ENCODE results near the gene ISCA2. TPM values are rescaled to one million over a fixed set of nuclear protein-coding genes. Genes with fewer than 3 reads are reported as not detected.
A peak's percentile ranks its signal among the peaks of the same experiment; 100 is the strongest.

ISCA2 gene
- total and polyA plus RNA-seq, 9 of the 15 experiments (the other 6 are each of a cell fraction or from before 2014, with no cell fraction given) = 5.0 to 36.7 (median 18.1) TPM

- ChIA-PET CTCF (ENCODE audit: low intra/inter-chr PET ratio) (no interaction called here), POLR2A (interaction anchor here (0.6 to 0.9 kb wide), 2 partner anchors 45 to 95 kb away, joined by 3 read pairs; no protein-coding TSS in a partner anchor)
- Histone ChIP-seq H3K27ac (ENCODE audit: extremely low read depth, low read depth, low read length) (no peak overlapping the region), H3K9me1 (ENCODE audit: control insufficient read depth, insufficient read depth, low read length) (no peaks in the 10 kb centered on the region), H3K9ac (ENCODE audit: insufficient read depth in 1 of 2, low read depth in 2 of 2, low read length in 2 of 2) (no peak overlapping the region), H2AFZ (ENCODE audit: low read depth, low read length) (no peak overlapping the region), H3K4me1 (replicated peaks in 1 of 2; ENCODE audit: control insufficient read depth in 2 of 2, insufficient read depth in 2 of 2, low read length in 2 of 2) (no peaks in the 10 kb centered on the region; a peak in 1 of 5 replicates), H3K79me2 (ENCODE audit: control insufficient read depth, insufficient read depth, low read length) (no peaks in the 10 kb centered on the region), H3K9me3 (replicated peaks; ENCODE audit: control insufficient read depth, insufficient read depth, low read depth, low read length) (no peaks in the 10 kb centered on the region), H3K4me3 (no peak overlapping the region), H3K4me2 (ENCODE audit: insufficient read depth, low read length) (no peak overlapping the region), H3K27me3 (ENCODE audit: control insufficient read depth in 2 of 2, insufficient read depth in 2 of 2, low read length in 2 of 2) (peaks cover 4 to 51% of the 10 kb centered on the region in 2 experiments; a peak in 4 of 5 replicates), H3K36me3 (ENCODE audit: control insufficient read depth, insufficient read depth, low read length) (no peaks in the 10 kb centered on the region), H4K20me1 (replicated peaks; ENCODE audit: control insufficient read depth, insufficient read depth, low read length) (no peaks in the 10 kb centered on the region)
- intact Hi-C loops (cut with micrococcal nuclease) (loop anchor here (5.0 kb wide), 1 partner anchor 35 kb away; the partner anchor contains the start of genes ISCA2 and NPC2), in situ Hi-C loops (cut with MboI) (no loop called here)
- FAIRE-seq (no peak), ATAC-seq (no peak), DNase-seq (ENCODE audit: extremely low read depth in 1 of 4, low spot score in 3 of 4) (no peak)
- no TSS peak for BruUV-seq (replicated peaks)
- 0% methylated on average over 4 of the region's 4 CpGs for WGBS (ENCODE audit: insufficient coverage, low coverage, missing lambda C conversion rate)
- TF ChIP-seq ETV6 (IDR thresholded peaks at IDR 0.05; ENCODE audit: borderline replicate concordance in 1 of 2, low read depth in 2 of 2, low read length in 1 of 2) (no peak), ETV6 (CRISPR knock-in tag; IDR thresholded peaks at IDR 0.05; ENCODE audit: borderline replicate concordance) (no peak), KAT8 (IDR thresholded peaks at IDR 0.05; ENCODE audit: low read depth) (no peak), MTF1 (CRISPR knock-in tag; IDR thresholded peaks at IDR 0.05; ENCODE audit: borderline replicate concordance) (no peak)
Measured at GRCh38 chr14:74457565-74457895, 36.0 kb upstream of the ISCA2 start.

- ATAC-seq (peak; percentile 99), FAIRE-seq (peak; percentile 56), DNase-seq (ENCODE audit: extremely low read depth in 1 of 4, low spot score in 3 of 4) (peak; percentile 41 to 53 (median 46))
- H3K9me1 ChIP-seq (ENCODE audit: control insufficient read depth, insufficient read depth, low read length) = no peaks in the 10 kb centered on the region
- H3K4me1 ChIP-seq (replicated peaks in 1 of 2; ENCODE audit: control insufficient read depth in 2 of 2, insufficient read depth in 2 of 2, low read length in 2 of 2) = no peaks in the 10 kb centered on the region; a peak in 1 of 5 replicates
- CTCF ChIA-PET (ENCODE audit: low intra/inter-chr PET ratio) = no interaction called here
- in situ Hi-C loops (cut with MboI) = no loop called here
- no peaks in the 10 kb centered on the region; the same call in 1 of the 2 replicates for H4K20me1 ChIP-seq (replicated peaks; ENCODE audit: control insufficient read depth, insufficient read depth, low read length)
- H2AFZ ChIP-seq (ENCODE audit: low read depth, low read length) = no peak overlapping the region
- H3K36me3 ChIP-seq (ENCODE audit: control insufficient read depth, insufficient read depth, low read length) = no peaks in the 10 kb centered on the region
- H3K27ac ChIP-seq (ENCODE audit: extremely low read depth, low read depth, low read length) = no peak overlapping the region
- no peak overlapping the region for H3K9ac ChIP-seq (ENCODE audit: insufficient read depth in 1 of 2, low read depth in 2 of 2, low read length in 2 of 2)
- H3K4me3 ChIP-seq = no peak overlapping the region
- POLR2A ChIA-PET = no interaction called here
- no peaks in the 10 kb centered on the region for H3K9me3 ChIP-seq (replicated peaks; ENCODE audit: control insufficient read depth, insufficient read depth, low read depth, low read length)
- no peak overlapping the region for H3K4me2 ChIP-seq (ENCODE audit: insufficient read depth, low read length)
- 2% methylated on average over 10 of the region's 10 CpGs for WGBS (ENCODE audit: insufficient coverage, low coverage, missing lambda C conversion rate)
- H3K27me3 ChIP-seq (ENCODE audit: control insufficient read depth in 2 of 2, insufficient read depth in 2 of 2, low read length in 2 of 2) = peaks cover 7 to 68% of the 10 kb centered on the region in 2 experiments; a peak in 4 of 5 replicates
- no peaks in the 10 kb centered on the region for H3K79me2 ChIP-seq (ENCODE audit: control insufficient read depth, insufficient read depth, low read length)
- intact Hi-C loops (cut with micrococcal nuclease) = loop anchor here (5.0 kb wide), 1 partner anchor 33 kb away; the partner anchor contains the start of genes ISCA2 and NPC2
- no TSS peak for BruUV-seq (replicated peaks)
- no peak for TF ChIP-seq ZNF696 (CRISPR knock-in tag; conservative IDR thresholded peaks at IDR 0.05)
- TF ChIP-seq RFX5 (IDR thresholded peaks at IDR 0.05; ENCODE audit: low read depth, low read length) = no peak
- no peak for TF ChIP-seq XRCC5 (IDR thresholded peaks at IDR 0.05; ENCODE audit: low read depth, low read length)
- no peak for TF ChIP-seq EP300 (IDR thresholded peaks at IDR 0.05; ENCODE audit: low read length)
- TF ChIP-seq ZNF134 (CRISPR knock-in tag; conservative IDR thresholded peaks at IDR 0.05) = no peak
- TF ChIP-seq EWSR1 (IDR thresholded peaks at IDR 0.05; ENCODE audit: borderline replicate concordance, low read depth, partially characterized antibody) = no peak
- TF ChIP-seq SUPT5H (IDR thresholded peaks at IDR 0.05) = no peak
- no peak for TF ChIP-seq HDAC8 (tag; IDR thresholded peaks at IDR 0.05)
- no peak for TF ChIP-seq EZH2 (IDR thresholded peaks at IDR 0.05; ENCODE audit: borderline replicate concordance, low read depth, low read length)
- no peak for TF ChIP-seq ETV1 (tag; conservative IDR thresholded peaks at IDR 0.05; ENCODE audit: low read depth)
- TF ChIP-seq SP1 (CRISPR knock-in tag; IDR thresholded peaks at IDR 0.05) = no peak
- no peak for TF ChIP-seq YBX1 (IDR thresholded peaks at IDR 0.05)
- TF ChIP-seq ZBTB7A (IDR thresholded peaks at IDR 0.05; ENCODE audit: borderline replicate concordance, control insufficient read depth, low read depth, low read length) = no peak
- TF ChIP-seq RBM39 (optimal IDR thresholded peaks at IDR 0.05; ENCODE audit: low read depth, low read length) = no peak
- TF ChIP-seq DMBX1 (CRISPR knock-in tag; IDR thresholded peaks at IDR 0.05; ENCODE audit: borderline replicate concordance) = no peak
Measured at GRCh38 chr14:74459289-74459946, 34.1 kb upstream of the ISCA2 start.

Measured in K562 (cell line).